ENCODE data around the gene GALNT10.

DNA sequence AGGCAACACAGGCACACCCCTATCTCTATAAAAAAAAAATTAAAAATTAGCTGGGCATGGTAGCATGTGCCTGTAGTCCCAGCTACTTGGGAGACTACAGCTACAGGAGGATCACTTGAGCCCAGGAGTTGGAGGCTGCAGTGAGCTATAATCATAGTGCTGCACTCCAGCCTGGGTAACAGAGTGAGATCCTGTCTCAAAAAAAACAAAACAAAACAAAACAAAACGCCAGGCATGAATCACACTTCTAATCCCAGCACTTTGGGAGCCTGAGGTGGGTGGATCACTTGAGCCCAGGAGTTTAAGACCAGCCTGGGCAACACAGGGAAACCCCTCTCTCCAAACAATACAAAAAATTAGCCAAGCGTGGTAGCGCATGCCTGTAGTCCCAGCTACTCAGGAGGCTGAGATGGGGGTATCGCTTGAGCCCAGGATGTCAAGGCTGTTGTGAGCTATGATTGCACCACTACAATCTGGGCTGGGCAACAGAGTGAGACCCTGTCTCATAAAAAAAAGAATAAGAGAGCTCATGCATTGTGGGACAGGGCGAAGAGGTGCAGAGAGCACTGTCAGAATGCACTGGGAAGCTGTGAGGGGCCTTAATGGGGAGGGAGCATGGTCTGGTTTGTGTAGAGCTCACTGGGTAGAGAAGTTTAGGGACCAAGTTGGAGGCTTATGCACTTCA, 246.9 kb downstream of the GALNT10 start:
- TF ChIP-seq, protein P1, sequence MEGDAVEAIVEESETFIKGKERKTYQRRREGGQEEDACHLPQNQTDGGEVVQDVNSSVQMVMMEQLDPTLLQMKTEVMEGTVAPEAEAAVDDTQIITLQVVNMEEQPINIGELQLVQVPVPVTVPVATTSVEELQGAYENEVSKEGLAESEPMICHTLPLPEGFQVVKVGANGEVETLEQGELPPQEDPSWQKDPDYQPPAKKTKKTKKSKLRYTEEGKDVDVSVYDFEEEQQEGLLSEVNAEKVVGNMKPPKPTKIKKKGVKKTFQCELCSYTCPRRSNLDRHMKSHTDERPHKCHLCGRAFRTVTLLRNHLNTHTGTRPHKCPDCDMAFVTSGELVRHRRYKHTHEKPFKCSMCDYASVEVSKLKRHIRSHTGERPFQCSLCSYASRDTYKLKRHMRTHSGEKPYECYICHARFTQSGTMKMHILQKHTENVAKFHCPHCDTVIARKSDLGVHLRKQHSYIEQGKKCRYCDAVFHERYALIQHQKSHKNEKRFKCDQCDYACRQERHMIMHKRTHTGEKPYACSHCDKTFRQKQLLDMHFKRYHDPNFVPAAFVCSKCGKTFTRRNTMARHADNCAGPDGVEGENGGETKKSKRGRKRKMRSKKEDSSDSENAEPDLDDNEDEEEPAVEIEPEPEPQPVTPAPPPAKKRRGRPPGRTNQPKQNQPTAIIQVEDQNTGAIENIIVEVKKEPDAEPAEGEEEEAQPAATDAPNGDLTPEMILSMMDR (IDR thresholded peaks at IDR 0.05) = no peak
- TF ChIP-seq POLR2A (IDR thresholded peaks at IDR 0.05) (no peak), EP300 (IDR thresholded peaks at IDR 0.05) (no peak), POLR2AphosphoS5 (IDR thresholded peaks at IDR 0.05) (no peak)

Measured in stomach (tissue), 4 donors.